ENCODE measurements around the gene IGF2. TPM values are rescaled to one million over a fixed set of nuclear protein-coding genes. Genes with fewer than 3 reads are reported as not detected.

Gene IGF2
- total RNA-seq, 1 donor from 2014 or later, result 56.5 TPM

GRCh38 chr11:2143477-2143798, 4.2 kb upstream of the IGF2 start:
- intact Hi-C loops (cut with DNase I), result no loop called here
- TF ChIP-seq POLR2AphosphoS5 (IDR thresholded peaks at IDR 0.05; ENCODE audit: insufficient read depth in 1 of 2, low read depth in 1 of 2) (no peak), CTCF (IDR thresholded peaks at IDR 0.05) (no peak), POLR2A (IDR thresholded peaks at IDR 0.05) (no peak)
- DNase-seq (ENCODE audit: extremely low spot score in 2 of 2), result no peak
- H3K4me1 ChIP-seq, result peaks cover 19% of the 10 kb centered on the region
- no peak overlapping the region for H3K4me3 ChIP-seq
- no peaks in the 10 kb centered on the region for H3K36me3 ChIP-seq
- H3K9me3 ChIP-seq, result no peaks in the 10 kb centered on the region
- H3K27ac ChIP-seq, result no peak overlapping the region
- peaks cover 28% of the 10 kb centered on the region for H3K27me3 ChIP-seq

GRCh38 chr11:2142762-2143202, 3.6 kb upstream of the IGF2 start:
- Histone ChIP-seq H3K9me3 (no peaks in the 10 kb centered on the region), H3K4me3 (no peak overlapping the region), H3K27me3 (peaks cover 28% of the 10 kb centered on the region), H3K27ac (no peak overlapping the region), H3K4me1 (peaks cover 20% of the 10 kb centered on the region), H3K36me3 (no peaks in the 10 kb centered on the region)
- DNase-seq (ENCODE audit: extremely low spot score in 2 of 2), result no peak
- intact Hi-C loops (cut with DNase I), result no loop called here
- TF ChIP-seq POLR2A (IDR thresholded peaks at IDR 0.05), result no peak
- no peak for TF ChIP-seq CTCF (IDR thresholded peaks at IDR 0.05)
- TF ChIP-seq POLR2AphosphoS5 (IDR thresholded peaks at IDR 0.05; ENCODE audit: insufficient read depth in 1 of 2, low read depth in 1 of 2), result no peak

GRCh38 chr11:2142300-2142759, 3.1 kb upstream of the IGF2 start:
- H3K36me3 ChIP-seq, result no peaks in the 10 kb centered on the region

GRCh38 chr11:2140411-2141400, 1.5 kb upstream of the IGF2 start:
- Histone ChIP-seq H3K9me3 (no peaks in the 10 kb centered on the region), H3K4me3 (peak overlapping the region in 1 of 2 donors; percentile 24), H3K27me3 (peaks cover 23% of the 10 kb centered on the region), H3K36me3 (no peaks in the 10 kb centered on the region), H3K4me1 (peaks cover 26% of the 10 kb centered on the region), H3K27ac (no peak overlapping the region)
- intact Hi-C loops (cut with DNase I), result no loop called here
- TF ChIP-seq CTCF (IDR thresholded peaks at IDR 0.05), result no peak
- TF ChIP-seq POLR2AphosphoS5 (IDR thresholded peaks at IDR 0.05; ENCODE audit: insufficient read depth in 1 of 2, low read depth in 1 of 2), result no peak
- no peak for TF ChIP-seq POLR2A (IDR thresholded peaks at IDR 0.05)
- no peak for DNase-seq (ENCODE audit: extremely low spot score in 2 of 2)

More at GRCh38 chr11:2142300-2142759, 3.1 kb upstream of the IGF2 start:
- no peak for DNase-seq (ENCODE audit: extremely low spot score in 2 of 2)
- H3K4me3 ChIP-seq, result no peak overlapping the region
- H3K27ac ChIP-seq, result no peak overlapping the region
- intact Hi-C loops (cut with DNase I), result no loop called here
- H3K4me1 ChIP-seq, result peaks cover 25% of the 10 kb centered on the region
- H3K9me3 ChIP-seq, result no peaks in the 10 kb centered on the region
- TF ChIP-seq CTCF (IDR thresholded peaks at IDR 0.05) (no peak), POLR2A (IDR thresholded peaks at IDR 0.05) (no peak)
- H3K27me3 ChIP-seq, result peaks cover 28% of the 10 kb centered on the region

All from vagina (tissue), 2 donors.